ENCODE measurements around the gene NPR3. TPM values are rescaled to one million over a fixed set of nuclear protein-coding genes. Genes with fewer than 3 reads are reported as not detected.

Gene NPR3
- total and polyA plus RNA-seq, 2 donors (not counting 1 experiment from before 2014, with no cell fraction given): 14.9 to 87.3 TPM

DNA sequence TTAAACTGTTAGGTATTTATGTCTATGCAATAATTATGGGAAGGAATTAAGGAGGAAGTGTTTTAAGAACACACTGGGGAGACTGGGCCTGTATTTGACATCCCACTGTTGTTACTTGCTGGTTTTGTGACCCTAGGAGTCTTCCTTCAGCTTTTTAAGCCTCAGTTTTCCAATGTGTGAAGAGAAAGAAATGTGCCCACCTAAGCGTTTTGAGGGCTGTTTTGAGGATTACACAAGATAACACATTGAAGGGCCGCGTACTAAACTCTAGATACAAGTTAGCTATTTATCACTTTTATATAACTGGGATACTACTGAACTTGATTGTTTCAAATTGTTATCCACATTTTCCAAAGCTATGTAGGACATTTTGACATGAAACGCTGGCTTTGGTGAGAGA, 72.5 kb downstream of the NPR3 start:
- Histone ChIP-seq H3K4me2 (ENCODE audit: extremely low read depth, insufficient read depth, low read length) (no peak overlapping the region), H3K79me2 (ENCODE audit: control insufficient read depth, insufficient read depth, low read length) (no peaks in the 10 kb centered on the region), H3K9me3 (ENCODE audit: control insufficient read depth, insufficient read depth, low read depth, low read length) (no peaks in the 10 kb centered on the region), H3K27ac (ENCODE audit: insufficient read depth, low read length) (no peak overlapping the region), H3K27me3 (ENCODE audit: control insufficient read depth, insufficient read depth, low read length) (no peaks in the 10 kb centered on the region), H3K4me3 (replicated peaks in 1 of 4; ENCODE audit: control extremely low read depth in 1 of 4, insufficient read depth in 1 of 4, low read depth in 3 of 4, low read length in 4 of 4) (no peak overlapping the region), H3K9ac (ENCODE audit: insufficient read depth, low read length) (no peak overlapping the region), H4K20me1 (ENCODE audit: control insufficient read depth, extremely low read depth, insufficient read depth, low read length) (no peaks in the 10 kb centered on the region), H2AFZ (ENCODE audit: low read length) (no peak overlapping the region), H3K36me3 (ENCODE audit: control insufficient read depth, insufficient read depth, low read length) (no peaks in the 10 kb centered on the region), H3K4me1 (ENCODE audit: control insufficient read depth, extremely low read depth, insufficient read depth, low read length) (no peaks in the 10 kb centered on the region)
- no peak for DNase-seq (ENCODE audit: low read depth in 2 of 2)
- TF ChIP-seq, protein P1, sequence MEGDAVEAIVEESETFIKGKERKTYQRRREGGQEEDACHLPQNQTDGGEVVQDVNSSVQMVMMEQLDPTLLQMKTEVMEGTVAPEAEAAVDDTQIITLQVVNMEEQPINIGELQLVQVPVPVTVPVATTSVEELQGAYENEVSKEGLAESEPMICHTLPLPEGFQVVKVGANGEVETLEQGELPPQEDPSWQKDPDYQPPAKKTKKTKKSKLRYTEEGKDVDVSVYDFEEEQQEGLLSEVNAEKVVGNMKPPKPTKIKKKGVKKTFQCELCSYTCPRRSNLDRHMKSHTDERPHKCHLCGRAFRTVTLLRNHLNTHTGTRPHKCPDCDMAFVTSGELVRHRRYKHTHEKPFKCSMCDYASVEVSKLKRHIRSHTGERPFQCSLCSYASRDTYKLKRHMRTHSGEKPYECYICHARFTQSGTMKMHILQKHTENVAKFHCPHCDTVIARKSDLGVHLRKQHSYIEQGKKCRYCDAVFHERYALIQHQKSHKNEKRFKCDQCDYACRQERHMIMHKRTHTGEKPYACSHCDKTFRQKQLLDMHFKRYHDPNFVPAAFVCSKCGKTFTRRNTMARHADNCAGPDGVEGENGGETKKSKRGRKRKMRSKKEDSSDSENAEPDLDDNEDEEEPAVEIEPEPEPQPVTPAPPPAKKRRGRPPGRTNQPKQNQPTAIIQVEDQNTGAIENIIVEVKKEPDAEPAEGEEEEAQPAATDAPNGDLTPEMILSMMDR (conservative IDR thresholded peaks at IDR 0.05 in 1 of 2, IDR thresholded peaks at IDR 0.05 in 1 of 2; ENCODE audit: low read depth in 1 of 2, low read length in 2 of 2): no peak
- TF ChIP-seq EZH2 (IDR thresholded peaks at IDR 0.05; ENCODE audit: low read length, missing control alignments): no peak

DNA sequence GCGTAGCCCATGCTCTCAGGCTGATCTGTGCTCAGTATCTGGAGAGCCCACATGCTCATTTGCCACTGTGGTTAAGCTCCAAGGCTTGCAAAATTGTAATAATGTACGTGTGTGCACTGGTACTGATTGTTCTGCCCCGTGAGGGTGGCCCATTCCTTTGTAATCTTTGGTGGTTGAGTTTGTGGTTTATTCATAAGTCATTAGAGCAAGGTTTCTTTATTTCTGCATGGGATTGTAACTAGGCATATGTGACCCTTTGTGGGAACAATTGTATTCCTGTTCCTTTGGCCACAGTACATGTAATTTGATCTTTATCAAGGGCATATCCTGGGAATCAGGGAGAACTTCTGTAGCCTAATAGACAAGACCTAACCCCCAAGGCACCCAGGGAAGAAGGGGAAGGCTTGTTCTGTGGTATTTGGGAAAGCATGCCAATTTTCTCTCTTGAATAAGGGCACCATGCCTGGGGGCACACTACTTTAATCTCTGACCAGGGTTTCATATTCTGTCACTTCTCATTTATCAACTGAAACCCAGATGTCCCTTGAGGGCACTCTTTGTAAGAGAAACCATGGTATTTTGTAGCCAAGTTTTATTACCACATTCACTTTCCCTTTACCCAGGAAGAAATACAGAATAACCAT, 74.6 kb downstream of the NPR3 start:
- peak; percentile 92 to 93 for DNase-seq (ENCODE audit: low read depth in 2 of 2)
- Histone ChIP-seq H3K27ac (ENCODE audit: insufficient read depth, low read length) (no peak overlapping the region), H3K4me1 (ENCODE audit: control insufficient read depth, extremely low read depth, insufficient read depth, low read length) (peaks cover 5% of the 10 kb centered on the region), H3K27me3 (ENCODE audit: control insufficient read depth, insufficient read depth, low read length) (no peaks in the 10 kb centered on the region), H3K36me3 (ENCODE audit: control insufficient read depth, insufficient read depth, low read length) (no peaks in the 10 kb centered on the region), H3K4me3 (replicated peaks in 1 of 4; ENCODE audit: control extremely low read depth in 1 of 4, insufficient read depth in 1 of 4, low read depth in 3 of 4, low read length in 4 of 4) (no peak overlapping the region), H2AFZ (ENCODE audit: low read length) (no peak overlapping the region), H3K9ac (ENCODE audit: insufficient read depth, low read length) (no peak overlapping the region), H3K4me2 (ENCODE audit: extremely low read depth, insufficient read depth, low read length) (no peak overlapping the region), H4K20me1 (ENCODE audit: control insufficient read depth, extremely low read depth, insufficient read depth, low read length) (no peaks in the 10 kb centered on the region), H3K79me2 (ENCODE audit: control insufficient read depth, insufficient read depth, low read length) (no peaks in the 10 kb centered on the region), H3K9me3 (ENCODE audit: control insufficient read depth, insufficient read depth, low read depth, low read length) (no peaks in the 10 kb centered on the region)
- TF ChIP-seq, protein P1 (conservative IDR thresholded peaks at IDR 0.05 in 1 of 2, IDR thresholded peaks at IDR 0.05 in 1 of 2; ENCODE audit: low read depth in 1 of 2, low read length in 2 of 2): no peak
- TF ChIP-seq EZH2 (IDR thresholded peaks at IDR 0.05; ENCODE audit: low read length, missing control alignments): no peak

DNA sequence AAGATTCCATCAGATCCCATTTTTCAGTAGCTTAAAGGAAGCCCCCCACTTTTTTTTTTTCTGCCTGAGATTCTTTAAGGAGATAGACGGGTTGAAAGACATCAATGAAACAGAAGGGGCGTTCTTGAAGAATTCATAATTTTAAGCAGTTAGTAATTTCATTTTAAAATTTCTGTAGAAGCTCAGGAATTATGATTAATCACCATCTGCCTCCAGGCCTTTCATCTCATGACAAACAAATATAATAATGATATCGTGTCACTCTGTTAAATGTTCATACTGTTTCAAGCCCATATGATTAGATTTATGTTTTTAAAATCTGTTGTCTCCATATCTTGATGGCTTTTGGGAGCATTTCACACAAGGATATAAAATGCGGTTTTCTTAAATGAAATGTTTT, 75.2 kb downstream of the NPR3 start:
- H2AFZ ChIP-seq (ENCODE audit: low read length): no peak overlapping the region
- no peak overlapping the region for H3K4me2 ChIP-seq (ENCODE audit: extremely low read depth, insufficient read depth, low read length)
- H3K79me2 ChIP-seq (ENCODE audit: control insufficient read depth, insufficient read depth, low read length): no peaks in the 10 kb centered on the region
- no peaks in the 10 kb centered on the region for H3K36me3 ChIP-seq (ENCODE audit: control insufficient read depth, insufficient read depth, low read length)
- H4K20me1 ChIP-seq (ENCODE audit: control insufficient read depth, extremely low read depth, insufficient read depth, low read length): no peaks in the 10 kb centered on the region
- no peaks in the 10 kb centered on the region for H3K9me3 ChIP-seq (ENCODE audit: control insufficient read depth, insufficient read depth, low read depth, low read length)
- no peaks in the 10 kb centered on the region for H3K27me3 ChIP-seq (ENCODE audit: control insufficient read depth, insufficient read depth, low read length)
- no peak overlapping the region for H3K4me3 ChIP-seq (replicated peaks in 1 of 4; ENCODE audit: control extremely low read depth in 1 of 4, insufficient read depth in 1 of 4, low read depth in 3 of 4, low read length in 4 of 4)
- H3K9ac ChIP-seq (ENCODE audit: insufficient read depth, low read length): no peak overlapping the region
- no peak for TF ChIP-seq EZH2 (IDR thresholded peaks at IDR 0.05; ENCODE audit: low read length, missing control alignments)
- TF ChIP-seq, protein P1 (conservative IDR thresholded peaks at IDR 0.05 in 1 of 2, IDR thresholded peaks at IDR 0.05 in 1 of 2; ENCODE audit: low read depth in 1 of 2, low read length in 2 of 2): no peak
- H3K27ac ChIP-seq (ENCODE audit: insufficient read depth, low read length): no peak overlapping the region
- no peak for DNase-seq (ENCODE audit: low read depth in 2 of 2)
- peaks cover 8% of the 10 kb centered on the region for H3K4me1 ChIP-seq (ENCODE audit: control insufficient read depth, extremely low read depth, insufficient read depth, low read length)

All from fibroblast of lung (primary cell).